HEK293 (cell line): ENCODE results near the gene GPR162.

ENCODE experiments used
- ZNF266 ChIP-seq: fragments of 450-650 bp; formaldehyde crosslinking; IDR thresholded peaks from 2 replicates; pipeline ENCODE4 v1.5.1; 2016; ENCODE audit warnings: missing biosample characterization, missing genetic modification characterization, low read depth
- TF ChIP-seq, protein P1 (sequence below): IDR thresholded peaks from 2 replicates; pipeline ENCODE4 v1.6.1; 2011; ENCODE audit warnings: mild to moderate bottlenecking, low read depth, low read length, borderline replicate concordance
- TF ChIP-seq, protein P2 (sequence below): fragments of 450-650 bp; formaldehyde crosslinking; IDR thresholded peaks from 2 replicates; pipeline ENCODE4 v1.5.1; 2016; ENCODE audit warnings: missing biosample characterization, missing genetic modification characterization
- TF ChIP-seq, protein P3 (sequence below): fragments of 450-650 bp; IDR thresholded peaks from 2 replicates; pipeline ENCODE4 v1.5.1; 2018; ENCODE audit warnings: missing biosample characterization, mild to moderate bottlenecking, missing genetic modification characterization

DNA sequence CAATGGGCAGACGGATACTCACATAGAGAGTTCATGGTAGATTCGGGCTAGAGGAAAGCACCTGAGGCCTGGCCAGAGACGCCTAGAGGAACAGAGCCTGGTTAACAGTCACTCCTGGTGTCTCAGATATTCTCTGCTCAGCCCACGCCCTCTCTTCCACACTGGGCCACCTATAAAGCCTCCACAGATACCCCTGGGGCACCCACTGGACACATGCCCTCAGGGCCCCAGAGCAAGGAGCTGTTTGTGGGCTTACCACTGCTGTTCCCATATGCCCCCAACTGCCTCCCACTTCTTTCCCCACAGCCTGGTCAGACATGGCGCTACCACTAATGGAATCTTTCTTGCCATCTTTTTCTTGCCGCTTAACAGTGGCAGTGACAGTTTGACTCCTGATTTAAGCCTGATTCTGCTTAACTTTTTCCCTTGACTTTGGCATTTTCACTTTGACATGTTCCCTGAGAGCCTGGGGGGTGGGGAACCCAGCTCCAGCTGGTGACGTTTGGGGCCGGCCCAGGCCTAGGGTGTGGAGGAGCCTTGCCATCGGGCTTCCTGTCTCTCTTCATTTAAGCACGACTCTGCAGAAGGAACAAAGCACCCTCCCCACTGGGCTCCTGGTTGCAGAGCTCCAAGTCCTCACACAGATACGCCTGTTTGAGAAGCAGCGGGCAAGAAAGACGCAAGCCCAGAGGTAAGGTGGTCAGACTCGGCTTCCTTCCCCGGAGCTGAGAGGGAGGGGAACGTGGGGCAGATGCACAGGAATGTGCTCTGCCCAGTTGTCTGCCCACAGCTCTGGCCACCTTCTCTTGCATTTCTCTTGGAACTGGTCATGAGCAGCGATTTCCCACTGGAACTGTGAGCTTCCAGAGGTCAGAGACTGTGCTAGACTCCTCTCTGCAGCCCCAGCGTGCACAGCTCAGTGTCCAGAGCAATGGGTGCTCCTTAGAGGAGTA is 32.4 kb upstream of the GPR162 start, which contains the start of gene CD4:
- TF ChIP-seq, protein P1, sequence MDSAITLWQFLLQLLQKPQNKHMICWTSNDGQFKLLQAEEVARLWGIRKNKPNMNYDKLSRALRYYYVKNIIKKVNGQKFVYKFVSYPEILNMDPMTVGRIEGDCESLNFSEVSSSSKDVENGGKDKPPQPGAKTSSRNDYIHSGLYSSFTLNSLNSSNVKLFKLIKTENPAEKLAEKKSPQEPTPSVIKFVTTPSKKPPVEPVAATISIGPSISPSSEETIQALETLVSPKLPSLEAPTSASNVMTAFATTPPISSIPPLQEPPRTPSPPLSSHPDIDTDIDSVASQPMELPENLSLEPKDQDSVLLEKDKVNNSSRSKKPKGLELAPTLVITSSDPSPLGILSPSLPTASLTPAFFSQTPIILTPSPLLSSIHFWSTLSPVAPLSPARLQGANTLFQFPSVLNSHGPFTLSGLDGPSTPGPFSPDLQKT, result no peak
- no peak for TF ChIP-seq ZNF266 (tag by site-specific recombination)
- TF ChIP-seq, protein P2, sequence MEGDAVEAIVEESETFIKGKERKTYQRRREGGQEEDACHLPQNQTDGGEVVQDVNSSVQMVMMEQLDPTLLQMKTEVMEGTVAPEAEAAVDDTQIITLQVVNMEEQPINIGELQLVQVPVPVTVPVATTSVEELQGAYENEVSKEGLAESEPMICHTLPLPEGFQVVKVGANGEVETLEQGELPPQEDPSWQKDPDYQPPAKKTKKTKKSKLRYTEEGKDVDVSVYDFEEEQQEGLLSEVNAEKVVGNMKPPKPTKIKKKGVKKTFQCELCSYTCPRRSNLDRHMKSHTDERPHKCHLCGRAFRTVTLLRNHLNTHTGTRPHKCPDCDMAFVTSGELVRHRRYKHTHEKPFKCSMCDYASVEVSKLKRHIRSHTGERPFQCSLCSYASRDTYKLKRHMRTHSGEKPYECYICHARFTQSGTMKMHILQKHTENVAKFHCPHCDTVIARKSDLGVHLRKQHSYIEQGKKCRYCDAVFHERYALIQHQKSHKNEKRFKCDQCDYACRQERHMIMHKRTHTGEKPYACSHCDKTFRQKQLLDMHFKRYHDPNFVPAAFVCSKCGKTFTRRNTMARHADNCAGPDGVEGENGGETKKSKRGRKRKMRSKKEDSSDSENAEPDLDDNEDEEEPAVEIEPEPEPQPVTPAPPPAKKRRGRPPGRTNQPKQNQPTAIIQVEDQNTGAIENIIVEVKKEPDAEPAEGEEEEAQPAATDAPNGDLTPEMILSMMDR (tag by site-specific recombination), result no peak
- TF ChIP-seq, protein P3, sequence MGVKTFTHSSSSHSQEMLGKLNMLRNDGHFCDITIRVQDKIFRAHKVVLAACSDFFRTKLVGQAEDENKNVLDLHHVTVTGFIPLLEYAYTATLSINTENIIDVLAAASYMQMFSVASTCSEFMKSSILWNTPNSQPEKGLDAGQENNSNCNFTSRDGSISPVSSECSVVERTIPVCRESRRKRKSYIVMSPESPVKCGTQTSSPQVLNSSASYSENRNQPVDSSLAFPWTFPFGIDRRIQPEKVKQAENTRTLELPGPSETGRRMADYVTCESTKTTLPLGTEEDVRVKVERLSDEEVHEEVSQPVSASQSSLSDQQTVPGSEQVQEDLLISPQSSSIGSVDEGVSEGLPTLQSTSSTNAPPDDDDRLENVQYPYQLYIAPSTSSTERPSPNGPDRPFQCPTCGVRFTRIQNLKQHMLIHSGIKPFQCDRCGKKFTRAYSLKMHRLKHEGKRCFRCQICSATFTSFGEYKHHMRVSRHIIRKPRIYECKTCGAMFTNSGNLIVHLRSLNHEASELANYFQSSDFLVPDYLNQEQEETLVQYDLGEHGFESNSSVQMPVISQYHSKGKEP, result no peak
